ENCODE results near the gene DNAJC30.
A peak's percentile ranks its signal among the peaks of the same experiment; 100 is the strongest.
"Not testable (repeated sequence)": the region's sequence is repeated elsewhere in the genome, so short reads cannot be mapped to it uniquely, and the experiment has no call there.

DNAJC30 gene

GRCh38 chr7:73660594-73660993 is 22.7 kb downstream of the DNAJC30 start:
- H2AFZ ChIP-seq (ENCODE audit: low read length); H3K4me3 ChIP-seq (ENCODE audit: low read length in 2 of 2); H2BK12ac ChIP-seq (ENCODE audit: low read length); H2AK5ac ChIP-seq (ENCODE audit: low read depth, low read length); H3K4me1 ChIP-seq (ENCODE audit: control insufficient read depth in 2 of 2, insufficient read depth in 1 of 2, low read depth in 1 of 2, low read length in 2 of 2); H3K18ac ChIP-seq (ENCODE audit: low read length); H3K9ac ChIP-seq (ENCODE audit: low read depth, low read length, poor library complexity); H2BK5ac ChIP-seq (ENCODE audit: low read length); H3K27ac ChIP-seq (replicated peaks; ENCODE audit: low read length); H3K4ac ChIP-seq (ENCODE audit: low read length); H3K23ac ChIP-seq (ENCODE audit: low read depth, low read length, poor library complexity); H3K9me3 ChIP-seq (replicated peaks in 1 of 2; ENCODE audit: control insufficient read depth in 2 of 2, insufficient read depth in 1 of 2, low read depth in 1 of 2, low read length in 2 of 2); H3K79me1 ChIP-seq (ENCODE audit: low read depth, low read length); H2BK120ac ChIP-seq (ENCODE audit: low read depth, low read length); H3K14ac ChIP-seq (ENCODE audit: low read length); DNase-seq (ENCODE audit: low spot score); H4K8ac ChIP-seq (ENCODE audit: low read depth, low read length); H3K4me2 ChIP-seq (ENCODE audit: insufficient read depth, low read length, poor library complexity, severe bottlenecking); H3K27me3 ChIP-seq (ENCODE audit: control insufficient read depth in 3 of 3, insufficient read depth in 3 of 3, low read depth in 1 of 3, low read length in 3 of 3); H2BK15ac ChIP-seq (ENCODE audit: low read length); H3K36me3 ChIP-seq (replicated peaks in 1 of 2; ENCODE audit: control insufficient read depth in 2 of 2, insufficient read depth in 2 of 2, low read length in 2 of 2); H4K91ac ChIP-seq (ENCODE audit: low read depth, low read length, poor library complexity): not testable (repeated sequence)
- no CpG with 5 or more reads among the region's 4 CpGs for WGBS, 2 donors (ENCODE audit: extremely low coverage in 2 of 2, insufficient read length in 2 of 2, insufficient replicate concordance in 1 of 2)

- Histone ChIP-seq H3K18ac (ENCODE audit: low read length) (no peak overlapping the region), H2AFZ (ENCODE audit: low read length) (no peak overlapping the region), H2BK120ac (ENCODE audit: low read depth, low read length) (no peak overlapping the region), H2BK12ac (ENCODE audit: low read length) (no peak overlapping the region), H3K23ac (ENCODE audit: low read depth, low read length, poor library complexity) (no peak overlapping the region), H3K79me1 (ENCODE audit: low read depth, low read length) (no peaks in the 10 kb centered on the region), H3K4me2 (ENCODE audit: insufficient read depth, low read length, poor library complexity, severe bottlenecking) (no peak overlapping the region), H3K4ac (ENCODE audit: low read length) (no peak overlapping the region), H2AK5ac (ENCODE audit: low read depth, low read length) (no peak overlapping the region), H3K9me3 (replicated peaks in 1 of 2; ENCODE audit: control insufficient read depth in 2 of 2, insufficient read depth in 1 of 2, low read depth in 1 of 2, low read length in 2 of 2) (peaks cover 2 to 4% of the 10 kb centered on the region in 2 donors), H2BK15ac (ENCODE audit: low read length) (no peak overlapping the region), H3K27ac (replicated peaks; ENCODE audit: low read length) (no peak overlapping the region), H4K8ac (ENCODE audit: low read depth, low read length) (no peak overlapping the region), H3K4me1 (ENCODE audit: control insufficient read depth in 2 of 2, insufficient read depth in 1 of 2, low read depth in 1 of 2, low read length in 2 of 2) (peaks cover 4 to 5% of the 10 kb centered on the region in 2 donors), H2BK5ac (ENCODE audit: low read length) (no peak overlapping the region), H3K14ac (ENCODE audit: low read length) (no peak overlapping the region), H3K36me3 (replicated peaks in 1 of 2; ENCODE audit: control insufficient read depth in 2 of 2, insufficient read depth in 2 of 2, low read length in 2 of 2) (no peaks in the 10 kb centered on the region), H3K4me3 (ENCODE audit: low read length in 2 of 2) (no peak overlapping the region), H3K27me3 (ENCODE audit: control insufficient read depth in 3 of 3, insufficient read depth in 3 of 3, low read depth in 1 of 3, low read length in 3 of 3) (no peaks in the 10 kb centered on the region), H3K9ac (ENCODE audit: low read depth, low read length, poor library complexity) (no peak overlapping the region), H4K91ac (ENCODE audit: low read depth, low read length, poor library complexity) (no peak overlapping the region)
- DNase-seq (ENCODE audit: low spot score), result no peak
- no CpG with 5 or more reads among the region's 8 CpGs for WGBS, 2 donors (ENCODE audit: extremely low coverage in 2 of 2, insufficient read length in 2 of 2, insufficient replicate concordance in 1 of 2)
Measured at GRCh38 chr7:73659983-73660382, 23.3 kb downstream of the DNAJC30 start.

GRCh38 chr7:73655309-73655708 is 27.9 kb downstream of the DNAJC30 start:
- H2AK5ac ChIP-seq (ENCODE audit: low read depth, low read length); H3K4me2 ChIP-seq (ENCODE audit: insufficient read depth, low read length, poor library complexity, severe bottlenecking); H4K8ac ChIP-seq (ENCODE audit: low read depth, low read length); H3K4me1 ChIP-seq (ENCODE audit: control insufficient read depth in 2 of 2, insufficient read depth in 1 of 2, low read depth in 1 of 2, low read length in 2 of 2); H3K4ac ChIP-seq (ENCODE audit: low read length); H3K9ac ChIP-seq (ENCODE audit: low read depth, low read length, poor library complexity); H2AFZ ChIP-seq (ENCODE audit: low read length); H3K36me3 ChIP-seq (replicated peaks in 1 of 2; ENCODE audit: control insufficient read depth in 2 of 2, insufficient read depth in 2 of 2, low read length in 2 of 2); H2BK12ac ChIP-seq (ENCODE audit: low read length); H3K4me3 ChIP-seq (ENCODE audit: low read length in 2 of 2); DNase-seq (ENCODE audit: low spot score); H3K14ac ChIP-seq (ENCODE audit: low read length); H3K23ac ChIP-seq (ENCODE audit: low read depth, low read length, poor library complexity); H3K79me1 ChIP-seq (ENCODE audit: low read depth, low read length); H3K9me3 ChIP-seq (replicated peaks in 1 of 2; ENCODE audit: control insufficient read depth in 2 of 2, insufficient read depth in 1 of 2, low read depth in 1 of 2, low read length in 2 of 2); H2BK15ac ChIP-seq (ENCODE audit: low read length); H3K27ac ChIP-seq (replicated peaks; ENCODE audit: low read length); H3K18ac ChIP-seq (ENCODE audit: low read length); H4K91ac ChIP-seq (ENCODE audit: low read depth, low read length, poor library complexity); H2BK120ac ChIP-seq (ENCODE audit: low read depth, low read length); H2BK5ac ChIP-seq (ENCODE audit: low read length): not testable (repeated sequence)
- WGBS, 2 donors (ENCODE audit: extremely low coverage in 2 of 2, insufficient read length in 2 of 2, insufficient replicate concordance in 1 of 2), result no CpG with 5 or more reads among the region's 4 CpGs
- H3K27me3 ChIP-seq (ENCODE audit: control insufficient read depth in 3 of 3, insufficient read depth in 3 of 3, low read depth in 1 of 3, low read length in 3 of 3), result peaks cover 0 to 13% (median 0%) of the 10 kb centered on the region in 3 experiments

GRCh38 chr7:73652541-73652949 is 30.7 kb downstream of the DNAJC30 start:
- no peak overlapping the region for H2BK120ac ChIP-seq (ENCODE audit: low read depth, low read length)
- peak overlapping the region; percentile 78 for H3K9ac ChIP-seq (ENCODE audit: low read depth, low read length, poor library complexity)
- no peak overlapping the region for H2BK15ac ChIP-seq (ENCODE audit: low read length)
- H3K4me2 ChIP-seq (ENCODE audit: insufficient read depth, low read length, poor library complexity, severe bottlenecking), result no peak overlapping the region
- no peak overlapping the region for H3K18ac ChIP-seq (ENCODE audit: low read length)
- H4K8ac ChIP-seq (ENCODE audit: low read depth, low read length), result no peak overlapping the region
- no peak overlapping the region for H3K27ac ChIP-seq (replicated peaks; ENCODE audit: low read length)
- H3K36me3 ChIP-seq (replicated peaks in 1 of 2; ENCODE audit: control insufficient read depth in 2 of 2, insufficient read depth in 2 of 2, low read length in 2 of 2), result no peaks in the 10 kb centered on the region
- no peak overlapping the region for H3K4ac ChIP-seq (ENCODE audit: low read length)
- no peaks in the 10 kb centered on the region for H3K9me3 ChIP-seq (replicated peaks in 1 of 2; ENCODE audit: control insufficient read depth in 2 of 2, insufficient read depth in 1 of 2, low read depth in 1 of 2, low read length in 2 of 2)
- H3K4me1 ChIP-seq (ENCODE audit: control insufficient read depth in 2 of 2, insufficient read depth in 1 of 2, low read depth in 1 of 2, low read length in 2 of 2), result no peaks in the 10 kb centered on the region
- H3K4me3 ChIP-seq (ENCODE audit: low read length in 2 of 2), result no peak overlapping the region
- no peak for DNase-seq (ENCODE audit: low spot score)
- H3K79me1 ChIP-seq (ENCODE audit: low read depth, low read length), result no peaks in the 10 kb centered on the region
- no peak overlapping the region for H3K14ac ChIP-seq (ENCODE audit: low read length)
- no peak overlapping the region for H2BK12ac ChIP-seq (ENCODE audit: low read length)
- peaks cover 3 to 38% (median 21%) of the 10 kb centered on the region in 3 experiments for H3K27me3 ChIP-seq (ENCODE audit: control insufficient read depth in 3 of 3, insufficient read depth in 3 of 3, low read depth in 1 of 3, low read length in 3 of 3)
- H2AK5ac ChIP-seq (ENCODE audit: low read depth, low read length), result no peak overlapping the region
- H4K91ac ChIP-seq (ENCODE audit: low read depth, low read length, poor library complexity), result no peak overlapping the region
- H2AFZ ChIP-seq (ENCODE audit: low read length), result no peak overlapping the region
- WGBS, 2 donors (ENCODE audit: extremely low coverage in 2 of 2, insufficient read length in 2 of 2, insufficient replicate concordance in 1 of 2), result no CpG with 5 or more reads among the region's 11 CpGs
- no peak overlapping the region for H2BK5ac ChIP-seq (ENCODE audit: low read length)
- no peak overlapping the region for H3K23ac ChIP-seq (ENCODE audit: low read depth, low read length, poor library complexity)
